ENCODE data around the gene ESAM.

GRCh38 chr11:124761301-124762104 is 587 bp downstream of the ESAM start:
- TF ChIP-seq CTCF (IDR thresholded peaks at IDR 0.05) (no peak), ZFX (IDR thresholded peaks at IDR 0.05; ENCODE audit: borderline replicate concordance) (no peak)

Data from 22Rv1 (cell line).